Measurements from ENCODE around the gene ASMTL. TPM values are rescaled to one million over a fixed set of nuclear protein-coding genes. Genes with fewer than 3 reads are reported as not detected.

Gene ASMTL
- total RNA-seq, 1 donor from 2014 or later, result 31.7 TPM

- peak; percentile 73 to 94 (median 93) for TF ChIP-seq CTCF (IDR thresholded peaks at IDR 0.05)
- peak in 1 of 2 donors; percentile 10 for TF ChIP-seq POLR2A (IDR thresholded peaks at IDR 0.05)
- TF ChIP-seq POLR2AphosphoS5 (IDR thresholded peaks at IDR 0.05; ENCODE audit: insufficient read depth in 1 of 2, low read depth in 1 of 2), result peak in 1 of 2 donors; percentile 16
- Histone ChIP-seq H3K4me3 (peak overlapping the region; percentile 90 to 96), H3K27ac (peak overlapping the region; percentile 85), H3K4me1 (peaks cover 25% of the 10 kb centered on the region), H3K27me3 (no peaks in the 10 kb centered on the region), H3K9me3 (no peaks in the 10 kb centered on the region), H3K36me3 (no peaks in the 10 kb centered on the region)
- peak; percentile 89 to 93 for DNase-seq (ENCODE audit: extremely low spot score in 2 of 2)
- intact Hi-C loops (cut with DNase I), result loop anchor here (10.0 kb wide), 1 partner anchor 141 kb away; the partner anchor contains the start of gene AKAP17A
Observed at GRCh38 chrX:1453951-1454785, 1.5 kb upstream of the ASMTL start.

GRCh38 chrX:1453395-1453783 lies 680 bp upstream of the ASMTL start:
- no peak for DNase-seq (ENCODE audit: extremely low spot score in 2 of 2)

GRCh38 chrX:1451661-1452515 lies 821 bp downstream of the ASMTL start:
- H3K4me3 ChIP-seq, result peak overlapping the region; percentile 90 to 96
- intact Hi-C loops (cut with DNase I), result loop anchor here (2.0 to 10.0 kb wide), 2 partner anchors 59 to 143 kb away; partner anchors contain the start of genes AKAP17A and SLC25A6
- TF ChIP-seq CTCF (IDR thresholded peaks at IDR 0.05) (no peak), POLR2AphosphoS5 (IDR thresholded peaks at IDR 0.05; ENCODE audit: insufficient read depth in 1 of 2, low read depth in 1 of 2) (no peak), POLR2A (IDR thresholded peaks at IDR 0.05) (no peak)
- H3K27ac ChIP-seq, result peak overlapping the region; percentile 34
- H3K36me3 ChIP-seq, result no peaks in the 10 kb centered on the region
- no peaks in the 10 kb centered on the region for H3K27me3 ChIP-seq
- H3K4me1 ChIP-seq, result peaks cover 25% of the 10 kb centered on the region
- peak in 1 of 2 donors; percentile 82 for DNase-seq (ENCODE audit: extremely low spot score in 2 of 2)
- no peaks in the 10 kb centered on the region for H3K9me3 ChIP-seq

More at GRCh38 chrX:1453395-1453783, 680 bp upstream of the ASMTL start:
- Histone ChIP-seq H3K9me3 (no peaks in the 10 kb centered on the region), H3K27me3 (no peaks in the 10 kb centered on the region), H3K4me1 (peaks cover 25% of the 10 kb centered on the region), H3K4me3 (peak overlapping the region; percentile 90 to 96), H3K36me3 (no peaks in the 10 kb centered on the region), H3K27ac (peak overlapping the region; percentile 85)
- peak in 1 of 2 donors; percentile 13 for TF ChIP-seq POLR2A (IDR thresholded peaks at IDR 0.05)
- no peak for TF ChIP-seq POLR2AphosphoS5 (IDR thresholded peaks at IDR 0.05; ENCODE audit: insufficient read depth in 1 of 2, low read depth in 1 of 2)
- intact Hi-C loops (cut with DNase I), result loop anchor here (10.0 kb wide), 1 partner anchor 141 kb away; the partner anchor contains the start of gene AKAP17A

GRCh38 chrX:1451251-1451660 lies 1.5 kb downstream of the ASMTL start:
- Histone ChIP-seq H3K4me1 (peaks cover 25% of the 10 kb centered on the region), H3K9me3 (no peaks in the 10 kb centered on the region), H3K27me3 (no peaks in the 10 kb centered on the region), H3K27ac (no peak overlapping the region), H3K36me3 (no peaks in the 10 kb centered on the region), H3K4me3 (peak overlapping the region; percentile 90 to 96)
- DNase-seq (ENCODE audit: extremely low spot score in 2 of 2), result peak; percentile 46 to 87
- intact Hi-C loops (cut with DNase I), result loop anchor here (2.0 to 10.0 kb wide), 2 partner anchors 58 to 144 kb away; partner anchors contain the start of genes AKAP17A and SLC25A6
- TF ChIP-seq POLR2AphosphoS5 (IDR thresholded peaks at IDR 0.05; ENCODE audit: insufficient read depth in 1 of 2, low read depth in 1 of 2) (no peak), POLR2A (IDR thresholded peaks at IDR 0.05) (no peak), CTCF (IDR thresholded peaks at IDR 0.05) (no peak)

Data from vagina (tissue), 2 donors.